ENCODE data around the gene SLC1A4.

SLC1A4 gene

DNA sequence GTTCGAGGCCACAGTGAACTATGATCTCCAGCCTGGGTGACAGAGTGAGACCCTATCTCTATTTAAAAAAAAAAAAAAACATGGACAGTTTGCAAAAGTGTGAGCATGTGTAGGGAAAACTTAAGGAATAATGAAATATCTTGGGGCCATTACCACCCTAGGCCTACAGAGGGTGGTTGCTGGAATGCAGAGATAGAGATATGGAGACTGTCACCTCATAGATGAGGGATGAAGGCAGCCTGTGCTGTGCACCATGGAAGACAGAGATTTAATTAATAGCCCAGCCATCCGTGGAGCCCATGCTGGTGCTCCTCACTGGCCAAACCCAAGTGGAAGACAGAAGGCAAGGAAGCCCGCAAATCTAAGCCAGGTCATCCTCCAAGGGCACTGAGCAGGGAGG is 50.4 kb downstream of the SLC1A4 start:
- DNase-seq = no peak
- TF ChIP-seq EZH2phosphoT487 (IDR thresholded peaks at IDR 0.05; ENCODE audit: low read length) (no peak), EZH2 (optimal IDR thresholded peaks at IDR 0.05; ENCODE audit: low read depth, low read length) (no peak)
- TF ChIP-seq, protein P1, sequence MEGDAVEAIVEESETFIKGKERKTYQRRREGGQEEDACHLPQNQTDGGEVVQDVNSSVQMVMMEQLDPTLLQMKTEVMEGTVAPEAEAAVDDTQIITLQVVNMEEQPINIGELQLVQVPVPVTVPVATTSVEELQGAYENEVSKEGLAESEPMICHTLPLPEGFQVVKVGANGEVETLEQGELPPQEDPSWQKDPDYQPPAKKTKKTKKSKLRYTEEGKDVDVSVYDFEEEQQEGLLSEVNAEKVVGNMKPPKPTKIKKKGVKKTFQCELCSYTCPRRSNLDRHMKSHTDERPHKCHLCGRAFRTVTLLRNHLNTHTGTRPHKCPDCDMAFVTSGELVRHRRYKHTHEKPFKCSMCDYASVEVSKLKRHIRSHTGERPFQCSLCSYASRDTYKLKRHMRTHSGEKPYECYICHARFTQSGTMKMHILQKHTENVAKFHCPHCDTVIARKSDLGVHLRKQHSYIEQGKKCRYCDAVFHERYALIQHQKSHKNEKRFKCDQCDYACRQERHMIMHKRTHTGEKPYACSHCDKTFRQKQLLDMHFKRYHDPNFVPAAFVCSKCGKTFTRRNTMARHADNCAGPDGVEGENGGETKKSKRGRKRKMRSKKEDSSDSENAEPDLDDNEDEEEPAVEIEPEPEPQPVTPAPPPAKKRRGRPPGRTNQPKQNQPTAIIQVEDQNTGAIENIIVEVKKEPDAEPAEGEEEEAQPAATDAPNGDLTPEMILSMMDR (IDR thresholded peaks at IDR 0.05; ENCODE audit: low read length) = no peak
- Histone ChIP-seq H3F3A (ENCODE audit: insufficient read depth, low read length) (no peaks in the 10 kb centered on the region), H4K20me1 (ENCODE audit: insufficient read depth, low read length) (no peaks in the 10 kb centered on the region), H3K79me2 (ENCODE audit: low read length) (peaks cover 34% of the 10 kb centered on the region), H3K9me2 (replicated peaks; ENCODE audit: insufficient read depth, low read length) (no peaks in the 10 kb centered on the region), H3K27ac (ENCODE audit: low read length) (no peak overlapping the region), H2AFZ (ENCODE audit: low read length) (no peak overlapping the region), H3K36me3 (replicated peaks; ENCODE audit: insufficient read depth, low read length) (peaks cover under 1% of the 10 kb centered on the region; the same call in 1 of the 2 replicates), H3K4me2 (ENCODE audit: low read depth, low read length) (no peak overlapping the region), H3K27me3 (replicated peaks; ENCODE audit: insufficient read depth, low read length) (no peaks in the 10 kb centered on the region), H3K9ac (ENCODE audit: low read length) (no peak overlapping the region), H3K4me3 (ENCODE audit: low read length) (no peak overlapping the region), H3K9me3 (replicated peaks; ENCODE audit: insufficient read depth, low read length) (no peaks in the 10 kb centered on the region), H3K4me1 (ENCODE audit: low read length) (peaks cover 9% of the 10 kb centered on the region)

DNA sequence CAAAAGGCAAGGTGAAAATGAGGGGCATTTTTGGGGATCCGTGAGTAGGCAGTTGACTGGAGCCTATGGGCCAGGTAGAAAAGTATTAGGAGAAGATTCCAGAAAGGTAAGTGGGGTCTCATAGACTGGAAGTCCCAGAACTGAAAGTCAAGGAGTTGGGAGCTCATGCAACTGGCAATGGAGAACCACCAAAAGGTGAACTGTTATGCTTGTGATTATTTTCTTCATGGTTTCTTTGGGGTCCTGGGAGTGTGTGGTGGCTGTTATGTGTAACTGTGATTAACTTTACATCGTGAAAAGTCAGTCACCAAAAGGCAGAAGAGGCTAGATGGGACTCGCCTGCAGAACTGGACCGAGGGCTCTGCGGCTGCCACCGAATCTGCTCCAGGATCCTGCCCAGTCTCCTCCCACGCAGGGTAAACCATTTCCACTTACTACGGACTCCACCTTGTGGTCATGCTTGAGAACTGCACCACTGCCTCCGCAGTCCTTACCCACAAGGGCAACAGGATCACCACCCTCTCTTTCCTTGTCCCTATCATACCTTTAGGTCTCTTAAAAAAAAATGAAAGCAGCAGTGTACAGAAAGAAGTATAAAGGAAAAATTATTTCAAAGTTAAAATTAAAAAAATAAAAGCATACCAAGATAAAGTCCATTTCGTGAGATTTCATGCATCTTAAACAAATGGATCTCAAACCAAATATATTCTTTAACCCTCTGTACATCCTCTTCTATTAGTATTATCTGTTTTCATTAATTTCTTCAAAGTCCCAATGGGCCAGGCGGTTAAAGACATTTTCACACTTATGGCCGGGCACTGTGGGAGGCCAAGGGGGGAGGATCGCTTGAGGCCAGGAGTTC is 51.4 kb downstream of the SLC1A4 start:
- no peak overlapping the region for H3K27ac ChIP-seq (ENCODE audit: low read length)
- no peaks in the 10 kb centered on the region for H4K20me1 ChIP-seq (ENCODE audit: insufficient read depth, low read length)
- no peaks in the 10 kb centered on the region for H3K9me2 ChIP-seq (replicated peaks; ENCODE audit: insufficient read depth, low read length)
- H3K9ac ChIP-seq (ENCODE audit: low read length) = no peak overlapping the region; the same call in 1 of the 2 replicates
- no peaks in the 10 kb centered on the region for H3K9me3 ChIP-seq (replicated peaks; ENCODE audit: insufficient read depth, low read length)
- peaks cover 9% of the 10 kb centered on the region for H3K4me1 ChIP-seq (ENCODE audit: low read length)
- peak overlapping the region; percentile 61 for H3K4me2 ChIP-seq (ENCODE audit: low read depth, low read length)
- H3K27me3 ChIP-seq (replicated peaks; ENCODE audit: insufficient read depth, low read length) = no peaks in the 10 kb centered on the region
- no peak overlapping the region; the same call in 1 of the 2 replicates for H3K4me3 ChIP-seq (ENCODE audit: low read length)
- peaks cover 6% of the 10 kb centered on the region; the same call in 1 of the 2 replicates for H3K36me3 ChIP-seq (replicated peaks; ENCODE audit: insufficient read depth, low read length)
- peak; percentile 80 for DNase-seq
- no peaks in the 10 kb centered on the region for H3F3A ChIP-seq (ENCODE audit: insufficient read depth, low read length)
- TF ChIP-seq EZH2 (optimal IDR thresholded peaks at IDR 0.05; ENCODE audit: low read depth, low read length) = no peak
- TF ChIP-seq EZH2phosphoT487 (IDR thresholded peaks at IDR 0.05; ENCODE audit: low read length) = no peak
- TF ChIP-seq, protein P1 (IDR thresholded peaks at IDR 0.05; ENCODE audit: low read length) = peak; percentile 93
- H2AFZ ChIP-seq (ENCODE audit: low read length) = 0 out of 2 replicates have a peak overlapping the region, but pooled peaks have one; percentile 8
- peaks cover 25% of the 10 kb centered on the region for H3K79me2 ChIP-seq (ENCODE audit: low read length)

DNA sequence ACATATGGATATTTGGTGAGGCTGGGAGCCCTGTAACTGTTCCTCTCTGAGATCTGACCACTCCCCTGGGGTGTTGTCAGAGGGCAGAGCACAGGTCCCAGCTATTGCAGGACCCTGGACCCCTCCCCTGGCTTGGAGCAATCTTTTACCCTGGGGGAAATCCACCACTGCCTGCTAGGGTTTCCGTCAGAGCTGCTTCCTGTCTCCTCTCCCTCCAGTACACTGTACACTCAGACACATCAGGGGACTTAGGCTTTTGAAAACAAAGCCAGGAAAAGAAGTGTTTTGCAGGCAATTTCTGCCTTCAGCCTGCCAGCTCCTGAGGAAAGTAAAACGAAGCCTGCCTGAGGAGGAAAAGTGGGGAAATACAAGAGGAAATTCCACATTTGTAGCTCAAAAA is 53.8 kb downstream of the SLC1A4 start:
- no peaks in the 10 kb centered on the region for H3K9me2 ChIP-seq (replicated peaks; ENCODE audit: insufficient read depth, low read length)
- H3K27ac ChIP-seq (ENCODE audit: low read length) = no peak overlapping the region
- no peak for TF ChIP-seq EZH2phosphoT487 (IDR thresholded peaks at IDR 0.05; ENCODE audit: low read length)
- no peak for TF ChIP-seq EZH2 (optimal IDR thresholded peaks at IDR 0.05; ENCODE audit: low read depth, low read length)
- TF ChIP-seq, protein P1 (IDR thresholded peaks at IDR 0.05; ENCODE audit: low read length) = no peak
- H3K9me3 ChIP-seq (replicated peaks; ENCODE audit: insufficient read depth, low read length) = no peaks in the 10 kb centered on the region
- no peak overlapping the region for H2AFZ ChIP-seq (ENCODE audit: low read length)
- H3K27me3 ChIP-seq (replicated peaks; ENCODE audit: insufficient read depth, low read length) = no peaks in the 10 kb centered on the region
- no peaks in the 10 kb centered on the region for H3F3A ChIP-seq (ENCODE audit: insufficient read depth, low read length)
- no peaks in the 10 kb centered on the region for H4K20me1 ChIP-seq (ENCODE audit: insufficient read depth, low read length)
- no peak for DNase-seq
- peaks cover 9% of the 10 kb centered on the region for H3K4me1 ChIP-seq (ENCODE audit: low read length)
- H3K4me3 ChIP-seq (ENCODE audit: low read length) = no peak overlapping the region
- H3K36me3 ChIP-seq (replicated peaks; ENCODE audit: insufficient read depth, low read length) = peaks cover 6% of the 10 kb centered on the region; the same call in 1 of the 2 replicates
- H3K4me2 ChIP-seq (ENCODE audit: low read depth, low read length) = no peak overlapping the region
- peaks cover 10% of the 10 kb centered on the region; the same call in 1 of the 2 replicates for H3K79me2 ChIP-seq (ENCODE audit: low read length)
- no peak overlapping the region for H3K9ac ChIP-seq (ENCODE audit: low read length)
